DND-41 (cell line): ENCODE data around the gene RPL3.

Experiments
- CTCF ChIP-seq: IDR thresholded peaks from 2 replicates; pipeline ENCODE4 v1.5.1; 2012; ENCODE audit warnings: borderline replicate concordance, low read length, moderate library complexity, mild to moderate bottlenecking; ENCODE audit not compliant: poor library complexity, severe bottlenecking; ENCODE audit errors: extremely low read depth
- EZH2 ChIP-seq: IDR thresholded peaks from 3 replicates; pipeline ENCODE4 v1.6.1; 2012; ENCODE audit warnings: borderline replicate concordance, low read depth, mild to moderate bottlenecking, moderate library complexity, low read length, inconsistent platforms; ENCODE audit not compliant: severe bottlenecking

GRCh38 chr22:39303358-39303757, 16.1 kb downstream of the RPL3 start:
- no peak for TF ChIP-seq CTCF
- no peak for TF ChIP-seq EZH2
